Activated B cell treated with CpG ODN at 0.5 μM for 24 hours (primary cell): ENCODE data around the gene GRPEL2. TPM values are rescaled to one million over a fixed set of nuclear protein-coding genes. Genes with fewer than 3 reads are reported as not detected.

Source experiments
- ATAC-seq: fragments of 200-7000 bp; cut with Tn5 transposase; one replicate; pipeline ENCODE4 v1.10.0; 2021; ENCODE audit warnings: low read depth, mild to moderate bottlenecking, moderate library complexity
- CTCF ChIA-PET: fragments of 350-600 bp; sonication (Branson Sonifier 250); formaldehyde crosslinking; loops from one replicate; lab custom pipeline; 2021; ENCODE audit warnings: antibody characterized with exemption; lab: Charles Lee
- POLR2A ChIA-PET: fragments of 350-600 bp; sonication (Branson Sonifier 250); formaldehyde crosslinking; loops from one replicate; lab custom pipeline; 2021; ENCODE audit warnings: antibody characterized with exemption; lab: Charles Lee
- DNase-seq: peaks from one replicate; pipeline ENCODE4 v3.0.0; 2022
- H3K27ac Mint-ChIP-seq: one replicate; pipeline ENCODE4 v1.8.0; 2020; ENCODE audit warnings: mixed read lengths
- H3K27me3 Mint-ChIP-seq: one replicate; pipeline ENCODE4 v1.8.0; 2021; ENCODE audit warnings: mixed read lengths
- H3K36me3 Mint-ChIP-seq: one replicate; pipeline ENCODE4 v1.8.0; 2021; ENCODE audit warnings: low read depth, mixed read lengths
- H3K4me1 Mint-ChIP-seq: one replicate; pipeline ENCODE4 v1.8.0; 2021; ENCODE audit warnings: mixed read lengths
- H3K4me3 Mint-ChIP-seq: one replicate; pipeline ENCODE4 v1.8.0; 2020; ENCODE audit warnings: mild to moderate bottlenecking, mixed read lengths
- H3K9me3 Mint-ChIP-seq: one replicate; pipeline ENCODE4 v1.8.0; 2020; ENCODE audit warnings: mixed read lengths
- intact Hi-C: fragments of 100-400 bp; cut with micrococcal nuclease; formaldehyde crosslinking; loops from one replicate; pipeline ENCODE4 v1.15.1; 2024
- total RNA-seq: library from RNA; stranded (reverse); gene quantifications from 2 replicates; pipeline ENCODE4 v1.2.3, GENCODE V29; 2022
- TF ChIP-seq, protein P1 (sequence below): fragments of 200-600 bp; IDR thresholded peaks from one replicate; pipeline ENCODE4 v1.8.0; 2022; ENCODE audit warnings: antibody characterized with exemption, mild to moderate bottlenecking

The GRPEL2 gene
- total RNA-seq, 1 donor from 2014 or later = 14.0 TPM

DNA sequence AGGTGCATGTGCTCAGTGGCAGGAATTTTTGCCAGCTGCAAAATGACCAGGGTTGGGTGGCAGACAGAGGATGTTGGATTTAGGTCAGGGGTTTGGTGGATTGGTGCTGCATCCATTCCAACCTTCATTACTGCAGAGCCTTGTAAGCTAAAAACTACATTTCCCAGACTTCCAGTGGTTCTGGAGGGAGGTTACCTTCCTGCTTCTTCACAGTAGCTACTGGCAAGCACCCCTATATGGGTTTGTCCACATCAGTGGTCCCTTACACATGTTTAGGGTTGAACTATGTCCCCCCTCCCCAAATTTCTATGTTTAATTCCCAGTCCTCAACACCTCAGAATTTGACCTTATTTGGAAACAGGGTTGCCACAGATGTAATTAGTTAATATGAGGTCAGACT is 54.5 kb downstream of the GRPEL2 start:
- no peak overlapping the region for H3K27ac Mint-ChIP-seq
- TF ChIP-seq, protein P1, sequence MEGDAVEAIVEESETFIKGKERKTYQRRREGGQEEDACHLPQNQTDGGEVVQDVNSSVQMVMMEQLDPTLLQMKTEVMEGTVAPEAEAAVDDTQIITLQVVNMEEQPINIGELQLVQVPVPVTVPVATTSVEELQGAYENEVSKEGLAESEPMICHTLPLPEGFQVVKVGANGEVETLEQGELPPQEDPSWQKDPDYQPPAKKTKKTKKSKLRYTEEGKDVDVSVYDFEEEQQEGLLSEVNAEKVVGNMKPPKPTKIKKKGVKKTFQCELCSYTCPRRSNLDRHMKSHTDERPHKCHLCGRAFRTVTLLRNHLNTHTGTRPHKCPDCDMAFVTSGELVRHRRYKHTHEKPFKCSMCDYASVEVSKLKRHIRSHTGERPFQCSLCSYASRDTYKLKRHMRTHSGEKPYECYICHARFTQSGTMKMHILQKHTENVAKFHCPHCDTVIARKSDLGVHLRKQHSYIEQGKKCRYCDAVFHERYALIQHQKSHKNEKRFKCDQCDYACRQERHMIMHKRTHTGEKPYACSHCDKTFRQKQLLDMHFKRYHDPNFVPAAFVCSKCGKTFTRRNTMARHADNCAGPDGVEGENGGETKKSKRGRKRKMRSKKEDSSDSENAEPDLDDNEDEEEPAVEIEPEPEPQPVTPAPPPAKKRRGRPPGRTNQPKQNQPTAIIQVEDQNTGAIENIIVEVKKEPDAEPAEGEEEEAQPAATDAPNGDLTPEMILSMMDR = no peak
- no peak for DNase-seq
- ChIA-PET POLR2A (no interaction called here), CTCF (no interaction called here)
- no peaks in the 10 kb centered on the region for H3K36me3 Mint-ChIP-seq
- peaks cover 10% of the 10 kb centered on the region for H3K27me3 Mint-ChIP-seq
- no peak overlapping the region for H3K4me3 Mint-ChIP-seq
- H3K4me1 Mint-ChIP-seq = no peaks in the 10 kb centered on the region
- H3K9me3 Mint-ChIP-seq = no peaks in the 10 kb centered on the region
- intact Hi-C loops = no loop called here
- ATAC-seq = no peak

DNA sequence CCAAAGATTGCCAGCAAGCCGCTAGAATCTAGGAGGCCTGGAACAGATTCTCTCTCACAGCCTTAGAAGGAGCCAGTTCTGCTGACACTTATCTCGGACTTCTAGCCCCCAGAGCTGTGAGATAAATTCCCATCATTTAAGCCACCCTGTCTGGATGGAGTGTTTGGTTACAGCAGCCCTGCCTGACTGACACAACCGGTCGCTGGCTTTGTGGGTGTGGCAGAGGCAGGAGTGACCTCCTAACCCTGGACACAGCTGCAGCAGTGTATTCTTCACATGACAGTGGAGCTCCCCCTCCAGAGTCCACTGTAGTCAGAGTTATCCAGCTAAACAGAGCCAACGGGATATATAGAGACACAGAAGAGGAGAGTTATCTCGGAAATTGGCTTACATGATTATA is 55.0 kb downstream of the GRPEL2 start:
- intact Hi-C loops = no loop called here
- Mint-ChIP-seq H3K4me3 (no peak overlapping the region), H3K36me3 (no peaks in the 10 kb centered on the region), H3K27me3 (peaks cover 10% of the 10 kb centered on the region), H3K4me1 (no peaks in the 10 kb centered on the region), H3K27ac (no peak overlapping the region), H3K9me3 (no peaks in the 10 kb centered on the region)
- TF ChIP-seq, protein P1 = no peak
- ATAC-seq (no peak), DNase-seq (no peak)
- ChIA-PET CTCF (no interaction called here), POLR2A (no interaction called here)

DNA sequence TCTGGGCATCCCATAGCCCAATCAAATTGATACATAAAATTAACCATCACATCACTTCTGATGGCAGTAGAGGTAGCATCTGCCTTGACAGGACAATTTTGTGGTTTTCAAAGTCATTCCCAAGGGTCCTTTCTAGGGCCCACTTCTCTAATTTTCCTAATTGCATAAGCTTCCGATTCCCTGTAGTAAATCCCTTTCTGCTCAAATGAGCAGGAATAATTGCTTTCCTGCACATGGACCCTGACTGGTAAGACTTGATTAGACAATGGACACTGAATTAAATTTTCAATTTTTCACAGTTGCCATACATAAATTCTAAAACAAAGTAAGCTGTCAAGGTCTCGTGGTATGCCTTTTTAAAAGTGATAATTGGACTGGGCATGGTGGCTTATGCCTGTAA is 55.8 kb downstream of the GRPEL2 start:
- no peak for ATAC-seq
- Mint-ChIP-seq H3K9me3 (no peaks in the 10 kb centered on the region), H3K27me3 (peaks cover 15% of the 10 kb centered on the region), H3K4me1 (no peaks in the 10 kb centered on the region), H3K27ac (no peak overlapping the region), H3K4me3 (no peak overlapping the region), H3K36me3 (no peaks in the 10 kb centered on the region)
- CTCF ChIA-PET = no interaction called here
- no peak for DNase-seq
- TF ChIP-seq, protein P1 = no peak
- POLR2A ChIA-PET = no interaction called here
- intact Hi-C loops = no loop called here

DNA sequence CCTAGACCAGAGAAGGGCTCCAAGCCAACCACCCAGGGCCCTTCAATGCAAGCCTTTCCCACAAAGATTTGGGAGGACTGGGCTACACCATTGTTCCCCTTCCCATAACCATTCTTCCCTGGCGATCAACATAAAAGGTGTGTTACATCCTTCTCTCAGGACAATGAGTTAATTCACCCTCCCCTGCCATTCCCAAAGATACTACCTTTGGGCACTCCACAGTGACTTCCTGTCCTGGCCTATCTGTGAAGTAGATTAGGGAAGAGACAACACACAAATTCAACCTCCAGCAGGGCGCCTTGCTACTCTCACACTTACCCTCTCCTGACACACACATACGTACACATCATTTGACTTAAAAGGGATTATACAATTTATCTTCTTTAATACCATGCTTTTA is 57.0 kb downstream of the GRPEL2 start:
- ChIA-PET POLR2A (no interaction called here), CTCF (no interaction called here)
- no peaks in the 10 kb centered on the region for H3K9me3 Mint-ChIP-seq
- H3K27me3 Mint-ChIP-seq = peaks cover 13% of the 10 kb centered on the region
- DNase-seq (no peak), ATAC-seq (no peak)
- TF ChIP-seq, protein P1 = no peak
- no peaks in the 10 kb centered on the region for H3K4me1 Mint-ChIP-seq
- intact Hi-C loops = no loop called here
- H3K27ac Mint-ChIP-seq = no peak overlapping the region
- H3K4me3 Mint-ChIP-seq = no peak overlapping the region
- no peaks in the 10 kb centered on the region for H3K36me3 Mint-ChIP-seq

Other genes with a start within 250 kb of the GRPEL2 start
- not detected in 2 replicates for gene ABLIM3, start 204.0 kb upstream of the GRPEL2 start, total RNA-seq
- 0.44 TPM in 1 of 2 replicates, not detected in the other for gene AFAP1L1, start 73.6 kb upstream of the GRPEL2 start, total RNA-seq
- gene PCYOX1L, start 12.5 kb downstream of the GRPEL2 start, total RNA-seq = 6.1 and 9.2 TPM in 2 replicates
- not detected in 2 replicates for gene IL17B, start 33.8 kb downstream of the GRPEL2 start, total RNA-seq
- gene CSNK1A1, start 205.9 kb downstream of the GRPEL2 start, total RNA-seq = 120 and 133 TPM in 2 replicates
- 0.88 and 1.1 TPM in 2 replicates for gene ARHGEF37, start 236.0 kb downstream of the GRPEL2 start, total RNA-seq